ENCODE data around the gene LPCAT4.

LPCAT4 gene

DNA sequence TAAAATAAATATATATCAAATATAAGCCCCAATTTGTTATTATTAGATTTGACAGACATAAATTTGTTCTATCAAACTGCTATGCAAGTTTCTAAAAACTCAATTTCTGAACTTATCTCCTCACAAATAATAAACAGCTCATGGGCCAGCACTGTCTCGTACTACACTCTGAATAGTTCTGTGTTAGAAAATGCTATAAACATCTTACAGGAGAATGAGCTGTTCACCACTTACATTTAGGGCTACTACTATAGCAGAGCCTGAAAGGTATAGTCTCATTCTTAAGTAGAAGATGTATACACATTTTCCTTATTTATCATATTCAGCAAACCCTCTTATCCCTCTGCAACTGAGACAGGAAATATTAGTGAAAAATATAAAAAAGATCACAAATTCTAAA lies 42.1 kb downstream of the LPCAT4 start:
- Histone ChIP-seq H3K27me3 (ENCODE audit: control insufficient read depth, insufficient read depth, low read length) (no peaks in the 10 kb centered on the region), H3K36me3 (ENCODE audit: control insufficient read depth, insufficient read depth, low read length) (no peaks in the 10 kb centered on the region), H3K27ac (ENCODE audit: low read depth, low read length) (no peak overlapping the region), H3K9ac (ENCODE audit: low read length) (no peak overlapping the region), H3K9me3 (ENCODE audit: control insufficient read depth, insufficient read depth, low read depth, low read length) (peaks cover 4% of the 10 kb centered on the region; the same call in 1 of the 2 replicates), H3K4me3 (ENCODE audit: low read depth, low read length) (no peak overlapping the region), H3K4me1 (ENCODE audit: control insufficient read depth, insufficient read depth, low read length) (no peaks in the 10 kb centered on the region)

DNA sequence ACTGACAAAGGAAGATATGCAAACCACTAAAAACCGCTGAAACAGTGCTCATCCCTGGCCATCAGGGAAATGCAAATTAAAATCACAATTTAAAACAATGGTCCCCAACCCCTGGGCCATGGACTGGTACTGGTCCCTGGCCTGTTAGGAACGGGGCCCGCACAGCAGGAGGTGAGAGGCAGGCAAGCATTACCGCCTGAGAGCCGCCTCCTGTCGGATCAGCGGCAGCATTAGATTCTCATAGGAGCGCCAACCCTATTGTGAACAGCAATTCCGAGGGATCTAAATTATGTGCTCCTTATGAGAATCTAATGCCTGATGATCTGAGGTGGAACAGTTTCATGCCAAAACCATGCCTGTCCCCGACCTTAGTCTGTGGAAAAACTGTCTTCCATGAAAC lies 43.8 kb downstream of the LPCAT4 start:
- Histone ChIP-seq H3K36me3 (ENCODE audit: control insufficient read depth, insufficient read depth, low read length) (no peaks in the 10 kb centered on the region), H3K27ac (ENCODE audit: low read depth, low read length) (no peak overlapping the region), H3K4me1 (ENCODE audit: control insufficient read depth, insufficient read depth, low read length) (peaks cover 4% of the 10 kb centered on the region; the same call in 1 of the 2 replicates), H3K4me3 (ENCODE audit: low read depth, low read length) (no peak overlapping the region), H3K9ac (ENCODE audit: low read length) (no peak overlapping the region), H3K27me3 (ENCODE audit: control insufficient read depth, insufficient read depth, low read length) (no peaks in the 10 kb centered on the region), H3K9me3 (ENCODE audit: control insufficient read depth, insufficient read depth, low read depth, low read length) (peaks cover 4% of the 10 kb centered on the region; the same call in 1 of the 2 replicates)

DNA sequence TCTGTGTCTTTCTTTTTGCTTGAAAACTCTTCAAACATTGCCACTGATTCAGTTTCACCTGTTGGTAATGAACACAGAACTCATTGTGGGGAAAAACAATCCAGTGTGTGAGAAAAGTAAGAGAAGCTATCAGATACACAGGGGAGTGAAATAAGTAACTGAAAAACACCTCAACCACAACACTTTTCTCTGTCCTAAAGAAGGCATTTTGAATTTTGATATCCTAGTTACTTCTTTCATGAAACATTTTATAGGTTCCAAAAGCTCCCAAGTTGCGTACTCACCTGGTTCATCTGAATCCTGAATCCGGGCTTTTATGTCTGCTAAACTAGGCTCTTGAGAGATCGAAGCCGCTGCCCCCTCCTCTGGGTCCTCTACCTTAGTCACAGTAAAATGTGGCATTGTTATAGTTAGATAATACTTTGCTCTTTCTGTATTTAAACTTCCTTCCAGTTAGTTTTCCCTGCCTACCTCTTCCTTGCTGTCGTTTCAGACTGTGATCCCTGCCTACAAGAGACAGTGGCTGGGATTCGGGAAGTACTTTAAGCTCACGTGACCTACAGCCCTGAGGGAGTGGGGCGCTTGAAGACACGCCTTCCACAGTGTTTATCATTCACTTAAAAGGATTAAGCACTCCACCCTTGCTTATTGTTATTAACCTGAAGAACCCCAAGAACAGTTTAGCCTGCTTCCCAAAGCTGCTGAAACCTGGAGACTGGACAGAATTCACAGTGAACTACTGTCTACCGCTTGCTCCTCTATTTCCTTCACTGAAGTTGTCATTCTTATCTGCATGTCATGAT lies 48.5 kb downstream of the LPCAT4 start:
- no peak overlapping the region for H3K27ac ChIP-seq (ENCODE audit: low read depth, low read length)
- H3K4me1 ChIP-seq (ENCODE audit: control insufficient read depth, insufficient read depth, low read length): peaks cover 7% of the 10 kb centered on the region
- H3K27me3 ChIP-seq (ENCODE audit: control insufficient read depth, insufficient read depth, low read length): no peaks in the 10 kb centered on the region
- H3K36me3 ChIP-seq (ENCODE audit: control insufficient read depth, insufficient read depth, low read length): no peaks in the 10 kb centered on the region
- H3K9ac ChIP-seq (ENCODE audit: low read length): peak overlapping the region; percentile 67
- H3K9me3 ChIP-seq (ENCODE audit: control insufficient read depth, insufficient read depth, low read depth, low read length): peaks cover 2% of the 10 kb centered on the region; the same call in 1 of the 2 replicates
- peak overlapping the region; percentile 64 for H3K4me3 ChIP-seq (ENCODE audit: low read depth, low read length)

DNA sequence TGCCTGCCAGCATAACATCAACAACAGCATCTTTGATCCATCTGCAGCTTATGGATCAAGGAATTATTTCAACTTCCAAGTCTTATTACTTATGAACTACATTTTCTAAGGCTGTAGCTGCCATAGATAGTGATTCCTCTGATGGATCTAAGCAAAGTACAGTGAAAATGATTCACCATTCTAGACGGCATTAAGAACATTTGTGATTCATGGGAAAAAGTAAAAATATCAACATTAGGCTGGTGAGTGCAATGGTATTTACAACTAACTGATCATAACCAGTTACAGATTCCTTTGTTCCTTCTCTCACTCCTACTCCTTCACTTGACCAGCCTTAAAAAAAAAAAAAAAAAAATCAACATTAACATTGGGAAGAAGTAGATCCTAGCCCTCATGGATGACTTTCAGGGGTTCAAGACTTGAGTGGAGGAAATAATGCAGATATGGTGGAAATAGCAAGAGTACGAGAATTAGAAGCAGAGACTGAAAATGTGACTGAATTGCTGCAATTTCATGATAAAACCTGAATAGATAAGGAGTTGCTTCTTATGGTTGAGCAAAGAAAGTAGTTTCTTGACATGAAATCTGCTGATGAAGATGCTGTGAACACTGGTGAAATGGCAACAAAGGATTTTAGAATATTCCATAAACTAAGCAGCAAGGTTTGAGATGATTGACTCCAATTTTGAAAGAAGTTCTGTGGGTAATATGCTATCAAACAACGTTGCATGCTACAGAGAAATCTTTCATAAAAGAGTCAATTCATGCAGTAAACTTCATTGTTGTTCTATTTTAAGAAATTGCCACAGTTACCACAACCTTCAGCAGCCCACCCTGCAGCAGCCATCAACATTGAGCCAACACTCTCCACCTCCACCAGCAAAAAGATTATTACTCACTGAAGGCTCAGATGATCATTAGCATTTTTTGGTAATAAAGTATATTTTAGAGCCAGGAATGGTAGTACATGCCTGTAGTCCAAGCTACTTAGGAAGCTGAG lies 52.2 kb downstream of the LPCAT4 start:
- no peaks in the 10 kb centered on the region for H3K9me3 ChIP-seq (ENCODE audit: control insufficient read depth, insufficient read depth, low read depth, low read length)
- no peak overlapping the region for H3K4me3 ChIP-seq (ENCODE audit: low read depth, low read length)
- no peaks in the 10 kb centered on the region for H3K36me3 ChIP-seq (ENCODE audit: control insufficient read depth, insufficient read depth, low read length)
- H3K4me1 ChIP-seq (ENCODE audit: control insufficient read depth, insufficient read depth, low read length): peaks cover 7% of the 10 kb centered on the region
- H3K9ac ChIP-seq (ENCODE audit: low read length): no peak overlapping the region
- H3K27ac ChIP-seq (ENCODE audit: low read depth, low read length): no peak overlapping the region
- no peaks in the 10 kb centered on the region for H3K27me3 ChIP-seq (ENCODE audit: control insufficient read depth, insufficient read depth, low read length)

DNA sequence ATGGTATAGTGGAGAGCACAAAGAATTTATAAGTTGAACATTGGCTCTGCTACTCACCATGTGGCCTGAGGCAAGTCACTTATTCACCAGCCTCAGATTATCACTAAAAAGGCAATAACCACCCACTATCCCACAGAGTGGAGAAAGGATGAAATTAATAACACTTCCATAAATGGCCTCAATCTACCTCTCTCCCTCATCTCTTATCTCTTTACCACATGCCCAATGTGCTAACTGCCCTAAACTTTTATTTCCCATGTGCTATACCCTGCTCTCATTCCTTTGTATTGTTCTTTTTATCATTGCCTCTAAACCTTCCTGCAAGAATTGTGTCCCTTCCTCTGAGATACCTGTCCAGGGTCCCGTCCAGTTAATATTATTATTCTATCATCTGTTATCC lies 55.4 kb downstream of the LPCAT4 start:
- H3K27me3 ChIP-seq (ENCODE audit: control insufficient read depth, insufficient read depth, low read length): no peaks in the 10 kb centered on the region
- no peak overlapping the region for H3K9ac ChIP-seq (ENCODE audit: low read length)
- H3K4me1 ChIP-seq (ENCODE audit: control insufficient read depth, insufficient read depth, low read length): no peaks in the 10 kb centered on the region
- no peak overlapping the region for H3K4me3 ChIP-seq (ENCODE audit: low read depth, low read length)
- no peaks in the 10 kb centered on the region for H3K36me3 ChIP-seq (ENCODE audit: control insufficient read depth, insufficient read depth, low read length)
- H3K27ac ChIP-seq (ENCODE audit: low read depth, low read length): no peak overlapping the region
- H3K9me3 ChIP-seq (ENCODE audit: control insufficient read depth, insufficient read depth, low read depth, low read length): no peaks in the 10 kb centered on the region
